ENCODE results near the gene COQ7. TPM values are rescaled to one million over a fixed set of nuclear protein-coding genes. Genes with fewer than 3 reads are reported as not detected.

Gene COQ7
- total RNA-seq, 1 donor from 2014 or later: 40.4 TPM

DNA sequence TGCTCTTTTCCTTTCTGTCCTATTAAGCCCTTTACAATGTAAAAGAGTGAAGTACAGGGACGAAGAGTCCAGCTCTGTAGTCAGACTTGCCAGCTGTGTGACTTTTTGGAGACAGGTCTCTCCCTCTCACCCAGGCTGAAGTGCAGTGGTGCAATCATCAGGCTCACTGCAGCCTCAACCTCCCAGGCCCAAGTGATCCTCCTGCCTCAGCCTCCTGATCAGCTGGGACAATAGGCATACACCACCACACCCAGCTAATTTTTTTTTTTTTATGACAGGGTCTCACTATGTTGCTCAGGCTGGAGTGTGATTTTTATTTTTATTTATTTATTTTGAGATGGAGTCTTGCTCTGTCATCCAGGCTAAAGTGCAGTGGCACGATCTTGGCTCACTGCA, 39.2 kb downstream of the COQ7 start:
- intact Hi-C loops (cut with DNase I): no loop called here
- ATAC-seq: no peak

DNA sequence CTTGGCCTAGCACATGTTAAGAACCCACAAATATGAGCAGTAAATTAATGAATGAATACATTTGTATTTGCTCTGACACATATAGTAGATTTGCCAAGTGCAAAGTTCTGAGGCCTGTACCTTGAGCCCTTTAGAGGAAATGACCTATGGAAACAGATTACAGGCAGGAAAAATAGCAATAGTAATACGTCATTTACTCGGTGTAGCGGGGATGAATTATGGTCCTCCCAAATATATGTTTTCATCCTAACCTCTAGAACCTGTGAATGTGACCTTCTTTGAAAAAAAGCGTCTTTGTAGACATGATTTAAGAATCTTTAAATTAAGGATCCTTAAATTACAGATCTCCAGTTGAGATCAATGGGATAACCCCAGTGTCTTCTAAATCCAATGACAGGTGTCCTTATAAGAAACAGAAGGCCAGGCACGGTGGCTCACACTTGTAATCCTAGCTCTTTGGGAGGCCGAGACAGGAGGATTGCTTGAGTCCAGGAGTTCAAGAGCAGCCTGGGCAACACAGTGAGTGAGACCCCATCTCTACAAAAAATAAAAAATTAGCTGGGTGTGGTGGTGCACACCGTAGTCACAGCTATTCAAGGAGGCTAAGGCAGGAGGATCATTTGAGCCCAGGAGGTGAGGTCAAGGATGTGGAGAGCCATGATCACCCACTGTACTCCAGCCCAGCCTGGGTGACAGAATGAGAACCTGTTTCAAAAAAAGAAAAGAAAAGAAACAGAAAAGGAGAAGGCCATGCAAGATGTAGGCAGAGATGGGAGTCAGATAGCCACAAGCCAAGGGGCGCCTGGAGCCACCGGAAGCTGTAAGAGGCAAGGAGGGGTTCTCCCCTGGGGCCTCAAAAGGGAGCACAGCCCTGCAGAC, 41.2 kb downstream of the COQ7 start:
- ATAC-seq (no peak), DNase-seq (ENCODE audit: missing footprints) (no peak)
- intact Hi-C loops (cut with DNase I): no loop called here

More for the DNA sequence above, 39.2 kb downstream of the COQ7 start:
- no peak for DNase-seq (ENCODE audit: missing footprints)

DNA sequence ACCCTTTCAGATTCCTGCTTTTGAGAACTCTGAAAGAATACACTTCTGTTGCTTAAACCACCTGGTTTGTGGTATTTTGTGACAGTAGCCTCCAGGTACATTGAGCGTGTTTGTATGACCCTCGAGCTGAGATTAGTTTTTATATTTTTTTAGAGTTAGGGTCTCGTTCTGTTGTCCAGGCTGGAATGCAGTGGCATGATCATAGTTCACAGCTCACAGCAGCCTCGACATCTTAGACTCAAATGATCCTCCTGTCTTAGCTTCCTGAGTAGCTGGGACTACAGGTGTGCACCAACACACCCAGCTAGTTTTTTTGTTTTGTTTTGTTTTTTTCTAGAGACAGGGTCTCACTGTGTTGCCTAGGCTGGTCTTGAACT, 41.9 kb downstream of the COQ7 start:
- DNase-seq (ENCODE audit: missing footprints) (no peak), ATAC-seq (no peak)
- intact Hi-C loops (cut with DNase I): no loop called here

DNA sequence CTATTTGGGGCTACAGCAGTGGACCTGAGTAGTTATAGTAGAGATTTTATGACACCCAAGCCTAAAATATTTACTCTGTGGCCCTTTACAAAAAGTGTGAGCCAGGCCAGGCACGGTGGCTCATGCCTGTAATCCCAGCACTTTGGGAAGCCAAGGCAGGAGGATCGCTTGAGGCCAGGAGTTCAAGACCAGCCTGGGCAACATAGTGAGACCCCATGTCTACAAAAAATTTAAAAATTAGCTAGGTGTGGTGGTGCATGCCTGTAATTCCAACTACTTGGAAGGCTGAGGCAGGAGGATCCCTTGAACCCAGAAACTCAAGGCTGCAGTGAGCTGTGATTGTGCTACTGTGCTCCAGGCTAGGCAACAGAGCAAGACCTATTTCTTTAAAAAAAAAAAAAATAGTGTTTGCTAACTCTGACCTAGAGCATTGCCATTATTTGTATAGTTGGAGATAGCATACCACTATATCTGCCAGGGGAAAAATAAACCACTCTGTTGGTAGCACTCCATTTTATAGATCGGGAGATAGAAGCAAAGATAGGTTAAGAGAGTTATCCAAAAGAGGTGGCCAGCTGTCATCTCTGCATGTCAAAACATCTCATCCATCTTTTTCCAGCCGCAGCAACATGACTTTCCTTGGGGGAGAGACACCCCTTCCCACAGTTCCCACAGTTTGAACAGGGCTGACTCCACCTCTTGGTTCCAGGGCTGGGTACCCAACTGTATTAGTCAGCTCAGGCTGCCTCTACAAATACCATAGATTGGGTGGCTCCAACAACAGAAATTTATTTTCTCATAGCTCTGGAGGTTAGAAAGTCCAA, 43.3 kb downstream of the COQ7 start:
- intact Hi-C loops (cut with DNase I): no loop called here
- DNase-seq (ENCODE audit: missing footprints): no peak
- ATAC-seq: no peak

DNA sequence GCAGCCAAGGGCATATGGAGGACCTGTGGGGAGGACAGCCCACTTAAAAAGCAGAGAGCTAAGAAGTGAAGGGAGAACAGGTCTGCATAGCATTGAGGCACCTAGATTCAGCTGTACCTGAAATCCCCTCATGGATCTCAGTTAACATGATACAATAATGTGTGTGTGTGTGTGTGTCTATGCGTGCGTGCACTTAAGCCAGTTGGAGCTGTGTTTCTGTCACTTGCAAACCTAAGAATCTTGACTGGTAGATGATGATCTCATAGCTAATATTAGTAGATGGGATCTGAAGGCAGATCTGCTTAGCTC, 44.6 kb downstream of the COQ7 start:
- DNase-seq (ENCODE audit: missing footprints) (no peak), ATAC-seq (no peak)
- intact Hi-C loops (cut with DNase I): no loop called here

DNA sequence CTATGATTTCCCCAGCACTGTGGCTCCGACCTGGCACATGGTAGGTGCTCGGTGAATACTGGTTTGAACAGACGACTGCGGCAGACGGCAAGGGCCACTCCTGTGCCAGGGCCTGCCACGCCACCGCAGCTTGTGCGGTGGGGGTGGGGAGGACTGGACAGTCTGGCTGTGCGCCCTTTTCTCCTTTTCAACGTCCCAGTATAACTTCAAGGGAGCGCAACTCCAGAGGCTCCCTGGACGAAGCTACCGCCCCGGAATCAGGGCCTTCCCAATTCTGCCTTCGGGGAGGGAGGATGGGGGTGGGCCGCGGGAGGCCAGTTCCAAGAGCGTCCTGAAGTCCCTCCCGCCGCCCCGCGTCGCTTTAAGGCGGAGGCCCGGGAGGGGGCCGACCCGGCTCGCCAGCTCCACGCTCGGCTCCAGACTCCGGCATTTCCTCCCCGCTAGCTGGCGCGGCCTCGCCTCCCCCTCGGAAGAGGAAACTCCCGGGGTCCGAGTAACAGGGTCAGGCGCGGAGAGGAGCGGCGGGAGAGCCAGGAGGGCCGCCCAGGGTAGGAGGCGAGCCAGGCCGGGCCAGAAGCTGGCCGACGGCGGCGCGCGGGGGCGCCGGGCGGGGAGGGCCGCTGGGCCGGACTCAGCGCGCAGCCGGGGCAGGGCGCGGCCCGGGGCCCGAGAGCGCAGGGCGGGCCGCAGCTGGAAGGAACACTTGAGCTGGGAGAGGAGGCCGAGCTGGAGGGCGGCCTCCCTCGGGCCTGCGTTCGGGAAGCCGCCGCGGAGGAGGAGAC, 46.4 kb downstream of the COQ7 start, which contains the start of gene ITPRIPL2:
Gene ITPRIPL2 (plus strand): TSS at position 388 of the 782 bp plus-strand sequence. CDS start 498 bp downstream, outside the sequence.
- intact Hi-C loops (cut with DNase I): loop anchor here (2.0 kb wide), 2 partner anchors 17 to 25 kb away; no protein-coding TSS in a partner anchor
- ATAC-seq (peak; percentile 93), DNase-seq (ENCODE audit: missing footprints) (peak; percentile 94)

DNA sequence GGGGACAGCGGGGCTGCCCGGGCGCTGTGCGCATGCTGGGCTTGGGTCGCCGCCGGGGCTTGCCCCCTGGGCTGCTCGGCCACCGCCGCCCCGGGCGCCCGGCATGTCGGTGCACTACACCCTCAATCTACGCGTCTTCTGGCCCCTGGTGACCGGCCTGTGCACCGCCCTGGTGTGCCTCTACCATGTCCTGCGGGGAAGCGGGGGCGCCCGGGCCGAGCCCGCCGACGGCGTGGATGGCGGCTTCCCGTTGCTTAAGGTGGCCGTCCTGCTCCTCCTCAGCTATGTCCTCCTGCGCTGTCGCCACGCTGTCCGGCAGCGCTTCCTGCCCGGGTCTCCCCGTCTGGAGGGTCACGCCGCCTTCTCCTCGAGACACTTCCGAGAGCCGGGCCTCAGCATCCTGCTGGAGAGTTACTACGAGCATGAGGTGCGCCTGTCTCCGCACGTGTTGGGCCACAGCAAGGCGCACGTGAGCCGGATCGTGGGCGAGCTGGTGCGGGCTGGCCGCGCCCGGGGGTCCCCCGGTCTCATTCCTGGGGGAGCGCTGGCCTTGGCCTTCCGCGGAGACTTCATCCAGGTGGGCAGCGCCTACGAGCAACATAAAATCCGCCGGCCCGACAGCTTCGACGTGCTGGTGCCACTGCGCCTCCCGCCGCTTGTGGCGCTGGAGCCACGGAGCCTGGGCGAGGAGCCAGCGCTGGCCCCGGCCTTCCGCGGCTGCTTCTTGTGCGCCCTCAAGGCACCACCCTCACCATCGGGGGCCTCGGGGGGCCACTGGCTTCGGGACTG, 47.1 kb downstream of the COQ7 start:
- intact Hi-C loops (cut with DNase I): loop anchor here (2.0 kb wide), 2 partner anchors 16 to 24 kb away; no protein-coding TSS in a partner anchor
- ATAC-seq (peak; percentile 6), DNase-seq (ENCODE audit: missing footprints) (peak; percentile 82)

DNA sequence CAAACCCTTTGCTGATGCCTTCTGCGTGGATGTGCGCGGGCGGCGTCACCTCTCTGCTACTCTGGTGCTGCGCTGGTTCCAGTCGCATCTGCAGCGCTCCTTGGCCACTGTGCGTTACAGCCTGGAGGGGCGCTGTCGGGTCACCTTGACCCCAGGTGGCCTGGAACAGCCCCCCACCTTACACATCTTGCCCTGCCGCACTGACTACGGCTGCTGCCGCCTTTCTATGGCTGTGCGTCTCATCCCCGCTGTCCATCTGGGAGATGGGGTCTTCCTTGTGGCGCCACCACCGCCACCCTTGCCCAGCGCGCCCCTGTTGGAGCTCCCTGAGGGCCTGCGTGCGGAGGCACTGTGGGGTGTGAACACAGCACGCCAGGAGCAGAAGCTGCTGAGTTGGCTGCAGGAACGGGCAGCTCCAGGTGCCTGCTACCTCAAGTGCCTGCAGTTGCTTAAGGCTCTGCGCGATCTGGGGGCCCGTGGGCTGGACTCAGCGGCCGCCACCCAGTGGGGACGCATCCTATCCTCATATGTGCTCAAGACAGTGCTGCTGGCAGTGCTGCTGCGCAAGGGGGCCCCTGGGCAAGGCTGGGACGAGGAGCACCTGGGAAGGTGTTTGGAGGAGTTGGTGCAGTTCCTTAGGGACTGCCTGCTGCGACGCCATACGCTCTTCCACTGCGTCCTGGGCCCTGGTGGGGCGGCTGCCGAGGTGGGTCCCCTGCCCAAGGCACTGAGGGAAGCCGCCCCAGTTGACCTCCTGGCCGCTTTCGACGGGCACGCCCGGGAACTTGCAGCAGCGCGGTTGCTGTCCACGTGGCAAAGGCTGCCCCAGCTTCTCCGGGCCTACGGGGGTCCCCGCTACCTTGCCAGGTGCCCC, 48.0 kb downstream of the COQ7 start:
- DNase-seq (ENCODE audit: missing footprints): peak; percentile 77
- peak; percentile 9 for ATAC-seq
- intact Hi-C loops (cut with DNase I): loop anchor here (2.0 kb wide), 2 partner anchors 15 to 23 kb away; no protein-coding TSS in a partner anchor

DNA sequence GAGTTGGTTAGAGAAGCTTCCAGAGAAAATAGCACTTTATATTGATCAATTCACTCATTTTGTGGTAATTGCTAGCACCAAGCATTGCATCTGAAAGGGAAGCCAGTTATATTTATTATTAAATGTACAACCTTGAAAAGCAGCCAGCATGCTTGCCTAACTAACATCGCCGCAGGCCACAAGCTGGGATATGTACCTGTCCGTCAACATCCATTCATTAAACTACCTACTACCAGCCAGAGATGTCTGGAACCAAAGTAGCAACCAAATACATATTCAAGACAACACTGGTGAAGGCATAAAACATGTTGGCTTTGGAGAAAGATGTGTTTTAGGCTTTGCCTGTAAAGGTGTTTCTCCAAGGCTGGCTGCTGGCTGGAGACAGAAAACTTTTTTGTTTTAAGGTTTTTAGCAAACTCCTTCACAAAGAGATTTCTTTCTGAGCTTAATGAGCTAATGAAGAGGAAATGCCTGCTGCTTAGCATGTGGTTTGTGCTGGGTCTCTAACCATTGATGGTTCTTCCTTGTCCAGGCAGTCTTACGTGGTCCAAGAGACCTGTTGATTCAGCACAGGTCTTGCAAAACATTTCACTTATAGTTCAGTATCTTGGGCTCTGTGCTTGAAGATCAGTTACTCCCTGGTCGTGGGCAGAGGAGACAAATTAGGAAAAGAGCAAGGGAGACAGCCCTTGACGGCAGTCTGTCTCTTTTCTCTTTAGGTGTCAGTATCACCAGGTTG, 49.5 kb downstream of the COQ7 start:
- ATAC-seq (no peak), DNase-seq (ENCODE audit: missing footprints) (no peak)
- intact Hi-C loops (cut with DNase I): no loop called here

DNA sequence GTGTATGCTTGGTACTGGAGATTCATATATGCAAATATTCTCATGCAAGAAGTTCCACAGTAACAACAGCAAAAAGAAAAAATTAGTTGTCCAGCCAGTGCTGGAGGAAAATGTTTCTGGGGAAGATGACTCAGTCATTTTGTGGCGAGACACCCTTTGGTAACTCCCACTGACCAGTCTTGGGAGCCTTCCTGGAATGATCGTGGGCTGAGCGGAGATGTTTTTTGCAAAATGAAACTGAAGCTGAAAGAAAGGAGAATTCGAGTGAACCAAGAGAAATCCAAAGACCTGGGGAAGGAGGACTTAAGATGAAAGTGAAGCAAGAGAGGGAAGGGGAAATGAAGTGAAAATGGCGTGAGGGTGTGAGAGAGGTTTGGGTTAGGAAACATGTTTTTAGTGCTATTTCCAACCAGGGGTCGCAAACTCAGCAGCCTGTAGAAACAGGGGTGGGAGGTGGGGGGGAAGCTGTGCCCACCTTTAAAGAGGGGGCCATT, 51.6 kb downstream of the COQ7 start:
- ATAC-seq (peak; percentile 56), DNase-seq (ENCODE audit: missing footprints) (no peak)
- intact Hi-C loops (cut with DNase I): no loop called here

DNA sequence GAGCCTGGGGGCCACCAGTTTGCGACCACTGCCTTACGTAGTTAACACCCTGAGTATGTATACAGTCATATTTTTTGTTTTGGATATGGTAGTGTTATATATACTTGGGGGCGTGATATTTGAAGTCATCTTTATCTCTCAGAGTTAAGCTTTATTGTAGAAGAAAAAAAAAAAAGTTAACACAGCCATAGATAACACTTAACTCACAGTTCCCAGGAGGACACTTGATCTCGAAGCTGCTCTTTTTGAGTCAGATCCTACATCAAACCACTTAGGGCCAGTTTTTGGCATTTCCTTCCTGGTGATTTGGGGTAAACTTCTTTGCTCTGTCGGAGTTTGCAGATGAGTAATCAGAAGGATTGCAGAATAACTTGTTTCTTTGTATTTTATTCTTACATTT, 52.1 kb downstream of the COQ7 start:
- DNase-seq (ENCODE audit: missing footprints): no peak
- ATAC-seq: peak; percentile 57
- intact Hi-C loops (cut with DNase I): no loop called here

DNA sequence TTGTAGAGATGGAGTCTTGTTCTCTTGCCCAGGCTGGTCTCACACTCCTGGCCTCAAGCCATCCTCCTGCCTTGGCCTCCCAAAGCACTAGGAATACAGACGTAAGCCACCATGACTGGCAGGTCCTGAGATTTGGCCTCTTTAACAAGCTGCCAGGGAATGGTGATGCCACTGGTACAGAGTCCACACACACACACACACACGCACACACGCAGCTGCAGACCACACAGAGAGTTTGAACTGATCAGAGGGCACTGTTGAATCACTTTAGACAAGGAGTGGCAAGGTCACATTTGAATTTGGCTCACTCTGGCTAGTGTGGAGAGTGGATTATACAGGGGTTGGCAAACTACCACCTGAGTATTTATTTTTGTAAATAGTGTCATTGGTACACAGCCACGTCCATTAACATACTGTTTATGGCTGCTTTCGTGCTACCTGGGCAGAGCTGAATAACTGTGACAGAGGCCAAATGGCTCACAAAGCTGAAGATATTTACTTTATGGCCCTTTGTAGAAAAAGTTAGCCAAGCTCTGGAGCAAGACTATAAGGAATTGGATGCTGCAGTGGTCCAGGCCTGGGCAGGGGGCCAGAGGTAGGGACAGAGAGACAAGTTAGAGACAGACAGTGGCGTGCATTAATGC, 56.2 kb downstream of the COQ7 start:
- intact Hi-C loops (cut with DNase I): no loop called here
- ATAC-seq (no peak), DNase-seq (ENCODE audit: missing footprints) (no peak)

DNA sequence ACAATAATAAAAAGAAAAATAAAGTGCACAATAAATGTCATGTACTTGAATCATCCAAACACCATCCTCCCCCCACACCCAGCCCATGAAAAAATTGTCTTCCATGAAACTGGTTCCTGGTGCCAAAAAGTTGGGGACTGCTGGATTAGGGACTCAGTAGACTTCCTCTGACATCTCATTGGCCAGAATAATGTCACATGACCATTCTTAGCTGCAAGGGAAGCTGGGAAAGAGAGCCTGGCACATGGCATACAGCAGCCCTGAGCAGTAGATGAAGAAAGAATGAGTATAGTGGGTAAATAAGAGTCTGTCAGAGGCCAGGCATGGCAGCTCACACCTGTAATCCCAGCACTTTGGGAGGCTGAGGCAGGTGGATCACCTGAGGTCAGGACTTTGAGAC, 58.9 kb downstream of the COQ7 start:
- no peak for DNase-seq (ENCODE audit: missing footprints)
- intact Hi-C loops (cut with DNase I): no loop called here
- no peak for ATAC-seq

DNA sequence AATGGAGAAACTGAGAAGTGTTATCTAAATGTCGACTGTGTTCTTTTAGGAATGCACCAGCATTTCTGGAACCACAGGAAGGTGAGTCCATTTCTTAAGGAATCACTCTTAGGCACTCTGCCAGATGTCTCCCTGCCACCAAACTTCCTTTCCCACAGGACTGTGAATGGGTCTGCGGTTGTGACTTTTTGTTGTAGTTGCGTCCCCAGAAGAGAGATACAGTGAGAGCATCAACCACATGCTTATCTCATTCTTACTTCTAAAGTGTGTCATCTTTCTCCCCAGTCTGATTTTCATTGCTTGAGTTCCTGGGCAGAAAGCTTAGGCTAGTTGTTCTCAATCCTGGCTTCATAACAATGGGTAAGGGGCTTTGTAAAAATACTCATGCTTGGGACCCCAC, 59.8 kb downstream of the COQ7 start:
- DNase-seq (ENCODE audit: missing footprints) (no peak), ATAC-seq (no peak)
- intact Hi-C loops (cut with DNase I): no loop called here

DNA sequence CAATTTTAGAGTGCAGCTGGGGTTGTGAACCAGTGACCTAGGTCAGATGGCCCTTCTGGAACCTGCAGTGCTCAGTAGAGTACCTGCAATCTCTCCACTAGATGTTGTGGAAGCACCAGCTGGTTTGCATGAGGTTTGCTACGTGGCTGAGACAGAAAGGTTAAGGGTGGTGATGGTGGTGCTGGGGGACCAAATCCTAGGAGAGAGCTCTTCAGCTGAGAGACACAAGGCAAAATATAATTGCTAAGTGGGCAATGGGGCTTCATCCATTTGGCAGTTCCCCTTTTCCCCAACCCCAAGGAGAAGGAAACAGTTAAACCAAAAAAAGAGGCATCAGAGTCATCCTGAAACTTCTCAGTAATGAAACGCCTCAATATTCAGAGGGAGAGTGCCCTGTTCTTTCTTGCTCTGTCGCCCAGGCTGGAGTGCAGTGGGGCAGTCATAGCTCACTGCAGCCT, 60.3 kb downstream of the COQ7 start:
- intact Hi-C loops (cut with DNase I): no loop called here
- ATAC-seq (no peak), DNase-seq (ENCODE audit: missing footprints) (no peak)

Data from Right ventricle myocardium inferior (tissue), 1 donor.